CD4-positive, alpha-beta memory T cell (primary cell): ENCODE results near the gene PCP4. TPM values are rescaled to one million over a fixed set of nuclear protein-coding genes. Genes with fewer than 3 reads are reported as not detected.

Experiments
- CTCF ChIA-PET: fragments of 350-600 bp; sonication (Branson Sonifier 250); formaldehyde crosslinking; loops from one replicate; lab custom pipeline; 2021; ENCODE audit warnings: inconsistent platforms; ENCODE audit not compliant: partially characterized antibody; lab: Charles Lee
- POLR2A ChIA-PET: fragments of 350-600 bp; sonication (Branson Sonifier 250); formaldehyde crosslinking; loops from one replicate; lab custom pipeline; 2021; ENCODE audit not compliant: partially characterized antibody; lab: Charles Lee
- DNase-seq, 5 donors: peaks; one replicate each; pipeline versions ENCODE4 v3.0.0 to v3.0.0-alpha.2; 2020 to 2022; ENCODE audit warnings: mixed read lengths in 1 of 5
- H3K27ac ChIP-seq: one replicate; pipeline ENCODE4 v1.7.0; 2013; ENCODE audit warnings: low read depth, low read length
- H3K27me3 ChIP-seq: 2 replicates; pipeline ENCODE4 v1.7.0; 2013; ENCODE audit warnings: mild to moderate bottlenecking, low read length, moderate library complexity; ENCODE audit not compliant: insufficient read depth
- H3K36me3 ChIP-seq: 2 replicates; pipeline ENCODE4 v1.7.0; 2013; ENCODE audit warnings: mild to moderate bottlenecking, low read length, moderate library complexity; ENCODE audit not compliant: insufficient read depth
- H3K4me1 ChIP-seq: 2 replicates; pipeline ENCODE4 v1.7.0; 2013; ENCODE audit warnings: mild to moderate bottlenecking, low read length, moderate library complexity; ENCODE audit not compliant: insufficient read depth
- H3K4me3 ChIP-seq, 2 donors: one replicate each; pipeline ENCODE4 v1.7.0; 2013; ENCODE audit warnings: low read length in 2 of 2, mild to moderate bottlenecking in 1 of 2
- H3K9me3 ChIP-seq, 2 donors: one replicate each; pipeline ENCODE4 v1.7.0; 2013; ENCODE audit warnings: low read length in 2 of 2, control low read depth in 1 of 2; ENCODE audit not compliant: control insufficient read depth in 1 of 2
- H3K27ac Mint-ChIP-seq, 7 donors: one replicate each; pipeline ENCODE4 v1.8.0; 2020 to 2021; ENCODE audit warnings: mixed read lengths in 7 of 7, mild to moderate bottlenecking in 6 of 7, inconsistent platforms in 3 of 7, moderate library complexity in 3 of 7
- H3K27me3 Mint-ChIP-seq, 2 donors: one replicate each; pipeline ENCODE4 v1.8.0; 2020 to 2021; ENCODE audit warnings: mixed read lengths in 2 of 2
- H3K36me3 Mint-ChIP-seq, 2 donors: one replicate each; pipeline ENCODE4 v1.8.0; 2020 to 2021; ENCODE audit warnings: mixed read lengths in 2 of 2, inconsistent platforms in 1 of 2, mild to moderate bottlenecking in 1 of 2
- H3K4me1 Mint-ChIP-seq, 4 donors: one replicate each; pipeline ENCODE4 v1.8.0; 2020 to 2021; ENCODE audit warnings: mixed read lengths in 4 of 4, mild to moderate bottlenecking in 1 of 4
- H3K4me3 Mint-ChIP-seq, 8 donors: one replicate each; pipeline ENCODE4 v1.8.0; 2020 to 2021; ENCODE audit warnings: mixed read lengths in 8 of 8, mild to moderate bottlenecking in 7 of 8, moderate library complexity in 6 of 8, inconsistent platforms in 3 of 8
- H3K9me3 Mint-ChIP-seq, 8 donors: one replicate each; pipeline ENCODE4 v1.8.0; 2020 to 2021; ENCODE audit warnings: mixed read lengths in 8 of 8, mild to moderate bottlenecking in 5 of 8, inconsistent platforms in 3 of 8, moderate library complexity in 1 of 8
- intact Hi-C: fragments of 100-400 bp; cut with micrococcal nuclease; formaldehyde crosslinking; loops from one replicate; pipeline ENCODE4 v1.15.1; 2023
- polyA plus RNA-seq, 2 donors: library from polyadenylated mRNA; unstranded; fragments of 300-500 nt; fragmentation: Illumina TruSeq; gene quantifications; one replicate each; pipeline ENCODE4 v1.2.3, GENCODE V29; 2021
- total RNA-seq, 2 experiments: library from RNA; stranded (reverse); gene quantifications; one replicate each; pipeline ENCODE4 v1.2.3, GENCODE V29; 2021

The PCP4 gene
- total and polyA plus RNA-seq, 4 experiments from 2014 or later: not detected

DNA sequence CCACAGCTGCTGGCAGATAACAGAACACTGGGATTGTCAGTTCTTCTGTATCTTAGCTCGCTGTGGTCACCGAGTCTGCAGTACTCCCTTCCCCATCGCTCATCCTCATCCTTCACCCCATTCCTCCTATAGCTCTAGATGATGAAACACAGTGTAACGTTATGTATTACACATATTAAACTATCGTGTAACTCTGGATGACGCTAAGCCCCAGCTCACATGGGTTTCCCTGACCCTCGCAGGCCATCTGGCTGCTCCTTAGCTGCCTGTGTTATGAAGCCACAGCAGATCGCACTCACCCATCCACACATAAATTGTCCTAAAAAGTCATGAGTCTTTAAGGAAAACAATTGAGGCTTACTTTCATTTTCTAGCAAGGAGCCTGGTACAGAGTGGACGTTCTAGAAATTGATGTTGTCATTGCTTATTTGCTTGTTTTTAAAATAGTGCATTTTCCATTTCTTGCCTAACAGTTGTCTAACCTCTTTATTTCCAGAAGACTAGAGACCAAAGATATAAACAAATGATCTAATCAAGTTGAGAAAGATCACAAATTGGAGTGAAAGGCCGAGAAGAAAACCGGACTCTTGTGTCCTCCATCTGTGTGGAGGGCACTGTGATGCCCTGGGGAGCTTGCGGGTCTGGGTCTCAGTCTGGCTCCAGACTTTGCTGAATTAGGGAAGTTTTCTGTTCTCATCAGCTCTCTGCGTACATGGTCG lies 24.3 kb upstream of the PCP4 start:
- Histone ChIP-seq H3K27ac (no peak overlapping the region), H3K27me3 (no peaks in the 10 kb centered on the region), H3K4me1 (no peaks in the 10 kb centered on the region), H3K36me3 (no peaks in the 10 kb centered on the region), H3K4me3 (no peak overlapping the region), H3K9me3 (no peaks in the 10 kb centered on the region)
- intact Hi-C loops: no loop called here
- ChIA-PET POLR2A (no interaction called here), CTCF (no interaction called here)
- Mint-ChIP-seq H3K4me1 (no peaks in the 10 kb centered on the region), H3K27ac (no peak overlapping the region), H3K27me3 (no peaks in the 10 kb centered on the region), H3K36me3 (no peaks in the 10 kb centered on the region), H3K9me3 (peaks cover 0 to 8% (median 4%) of the 10 kb centered on the region in 8 donors), H3K4me3 (no peak overlapping the region)
- no peak for DNase-seq

DNA sequence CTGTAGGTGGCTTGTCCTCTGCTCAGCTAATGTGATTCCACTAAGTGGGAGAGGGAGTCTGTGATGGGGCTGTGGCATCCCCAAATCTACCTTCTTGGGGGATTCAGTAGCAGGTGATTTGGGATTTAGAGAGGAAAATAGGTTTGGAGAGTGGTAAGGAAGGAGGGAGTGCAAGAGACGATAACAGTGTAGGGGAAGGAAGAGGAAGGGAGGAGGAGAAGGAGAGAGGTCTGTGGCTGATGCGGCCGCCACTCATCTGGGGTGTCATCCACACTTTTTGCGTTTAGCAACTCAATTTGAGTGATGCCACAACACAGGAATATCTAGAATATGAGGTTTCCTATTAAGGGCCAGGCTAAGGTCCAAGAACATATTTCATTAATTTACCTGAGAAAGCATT lies 23.8 kb upstream of the PCP4 start:
- POLR2A ChIA-PET: no interaction called here
- no peaks in the 10 kb centered on the region for H3K4me1 ChIP-seq
- no peak overlapping the region for H3K27ac ChIP-seq
- no peaks in the 10 kb centered on the region for H3K36me3 ChIP-seq
- no peaks in the 10 kb centered on the region for H3K27me3 ChIP-seq
- H3K9me3 ChIP-seq: no peaks in the 10 kb centered on the region
- H3K9me3 Mint-ChIP-seq: peaks cover 0 to 10% (median 4%) of the 10 kb centered on the region in 8 donors
- CTCF ChIA-PET: no interaction called here
- no peaks in the 10 kb centered on the region for H3K36me3 Mint-ChIP-seq
- no peak overlapping the region for H3K4me3 ChIP-seq
- intact Hi-C loops: no loop called here
- H3K4me3 Mint-ChIP-seq: no peak overlapping the region
- no peaks in the 10 kb centered on the region for H3K27me3 Mint-ChIP-seq
- DNase-seq: no peak
- H3K27ac Mint-ChIP-seq: no peak overlapping the region
- no peaks in the 10 kb centered on the region for H3K4me1 Mint-ChIP-seq

DNA sequence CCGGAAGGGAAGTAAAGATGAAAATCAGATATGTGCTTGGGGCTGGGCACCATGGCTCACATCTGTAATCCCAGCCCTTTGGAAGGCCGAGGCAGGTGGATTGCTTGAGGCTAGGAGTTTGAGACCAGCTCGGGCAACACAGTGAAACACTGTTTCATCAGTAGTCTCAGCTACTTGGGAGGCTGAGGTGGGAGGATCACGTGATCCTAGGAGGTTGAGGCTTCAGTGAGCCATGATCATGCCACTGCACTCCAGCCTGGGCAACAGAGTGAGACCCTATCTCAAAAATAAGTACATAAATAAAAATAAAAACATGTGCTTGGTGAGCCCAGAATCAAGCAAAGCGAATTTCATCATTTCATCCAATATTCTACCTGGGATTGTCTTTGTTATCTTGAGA lies 23.3 kb upstream of the PCP4 start:
- H3K27ac Mint-ChIP-seq: no peak overlapping the region
- Histone ChIP-seq H3K27me3 (no peaks in the 10 kb centered on the region), H3K4me3 (no peak overlapping the region), H3K36me3 (no peaks in the 10 kb centered on the region), H3K4me1 (no peaks in the 10 kb centered on the region), H3K9me3 (no peaks in the 10 kb centered on the region), H3K27ac (no peak overlapping the region)
- intact Hi-C loops: no loop called here
- no peak for DNase-seq
- POLR2A ChIA-PET: no interaction called here
- peaks cover 0 to 10% (median 4%) of the 10 kb centered on the region in 8 donors for H3K9me3 Mint-ChIP-seq
- CTCF ChIA-PET: no interaction called here
- H3K27me3 Mint-ChIP-seq: no peaks in the 10 kb centered on the region
- no peak overlapping the region for H3K4me3 Mint-ChIP-seq
- no peaks in the 10 kb centered on the region for H3K4me1 Mint-ChIP-seq
- no peaks in the 10 kb centered on the region for H3K36me3 Mint-ChIP-seq

DNA sequence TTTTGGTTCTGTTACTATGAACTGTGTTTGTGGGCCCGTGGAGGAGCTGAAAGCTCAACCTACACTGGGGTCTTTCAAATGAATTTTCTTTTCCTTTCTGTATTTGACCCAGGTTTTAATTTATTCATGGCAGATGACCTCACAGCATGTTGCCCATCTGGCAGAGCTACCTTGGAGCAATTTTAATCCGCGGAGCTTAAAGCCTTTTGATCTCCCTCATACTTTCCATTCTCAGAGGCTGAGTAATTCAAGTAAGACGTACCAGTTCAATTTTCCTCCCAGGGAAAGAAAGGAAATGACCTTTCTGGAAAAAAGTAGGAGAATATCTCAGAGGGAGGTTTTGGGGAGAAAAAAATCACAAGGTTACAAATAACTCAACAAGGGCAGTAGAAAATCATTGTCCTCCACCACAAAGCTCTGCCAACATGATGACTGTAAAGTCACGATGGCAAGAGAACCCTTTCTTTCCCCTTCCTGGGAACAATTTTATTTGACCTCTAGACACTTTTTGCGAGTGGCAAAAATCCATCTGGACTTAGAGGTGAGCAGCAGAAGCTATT lies 21.6 kb upstream of the PCP4 start:
- Histone ChIP-seq H3K4me3 (no peak overlapping the region), H3K27me3 (no peaks in the 10 kb centered on the region), H3K27ac (no peak overlapping the region), H3K9me3 (no peaks in the 10 kb centered on the region), H3K36me3 (no peaks in the 10 kb centered on the region), H3K4me1 (no peaks in the 10 kb centered on the region)
- no peaks in the 10 kb centered on the region for H3K4me1 Mint-ChIP-seq
- no peaks in the 10 kb centered on the region for H3K36me3 Mint-ChIP-seq
- ChIA-PET CTCF (no interaction called here), POLR2A (no interaction called here)
- intact Hi-C loops: no loop called here
- H3K27ac Mint-ChIP-seq: no peak overlapping the region
- H3K27me3 Mint-ChIP-seq: no peaks in the 10 kb centered on the region
- no peak for DNase-seq
- H3K4me3 Mint-ChIP-seq: no peak overlapping the region
- H3K9me3 Mint-ChIP-seq: peaks cover 0 to 10% (median 3%) of the 10 kb centered on the region in 8 donors

DNA sequence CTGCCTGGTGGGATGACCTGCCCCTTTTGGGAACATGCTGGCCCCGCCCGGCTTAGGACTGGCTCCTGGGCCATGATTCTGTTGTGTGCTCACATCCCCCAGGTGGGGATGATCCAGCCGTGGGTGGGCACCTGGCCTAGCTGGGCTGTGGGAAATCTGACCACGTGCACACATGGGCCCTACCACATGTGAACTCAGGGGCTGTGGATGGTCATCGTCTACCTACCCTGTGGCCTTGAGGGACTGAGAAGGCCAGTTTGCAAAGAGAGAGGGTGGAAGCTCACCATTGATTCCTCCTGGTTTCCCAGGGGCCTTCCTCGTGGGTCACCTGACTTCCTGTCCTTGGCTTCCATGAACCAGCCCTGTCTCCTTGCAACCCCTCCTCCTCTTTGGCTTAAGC lies 19.4 kb upstream of the PCP4 start:
- H3K9me3 ChIP-seq: no peaks in the 10 kb centered on the region
- CTCF ChIA-PET: no interaction called here
- no peaks in the 10 kb centered on the region for H3K4me1 ChIP-seq
- intact Hi-C loops: no loop called here
- no peaks in the 10 kb centered on the region for H3K36me3 ChIP-seq
- no peaks in the 10 kb centered on the region for H3K27me3 ChIP-seq
- H3K27ac ChIP-seq: no peak overlapping the region
- H3K27me3 Mint-ChIP-seq: no peaks in the 10 kb centered on the region
- H3K4me1 Mint-ChIP-seq: no peaks in the 10 kb centered on the region
- H3K4me3 Mint-ChIP-seq: no peak overlapping the region
- POLR2A ChIA-PET: no interaction called here
- no peak overlapping the region for H3K4me3 ChIP-seq
- no peak overlapping the region for H3K27ac Mint-ChIP-seq
- peaks cover 0 to 7% (median 1%) of the 10 kb centered on the region in 8 donors for H3K9me3 Mint-ChIP-seq
- no peak for DNase-seq
- H3K36me3 Mint-ChIP-seq: no peaks in the 10 kb centered on the region

DNA sequence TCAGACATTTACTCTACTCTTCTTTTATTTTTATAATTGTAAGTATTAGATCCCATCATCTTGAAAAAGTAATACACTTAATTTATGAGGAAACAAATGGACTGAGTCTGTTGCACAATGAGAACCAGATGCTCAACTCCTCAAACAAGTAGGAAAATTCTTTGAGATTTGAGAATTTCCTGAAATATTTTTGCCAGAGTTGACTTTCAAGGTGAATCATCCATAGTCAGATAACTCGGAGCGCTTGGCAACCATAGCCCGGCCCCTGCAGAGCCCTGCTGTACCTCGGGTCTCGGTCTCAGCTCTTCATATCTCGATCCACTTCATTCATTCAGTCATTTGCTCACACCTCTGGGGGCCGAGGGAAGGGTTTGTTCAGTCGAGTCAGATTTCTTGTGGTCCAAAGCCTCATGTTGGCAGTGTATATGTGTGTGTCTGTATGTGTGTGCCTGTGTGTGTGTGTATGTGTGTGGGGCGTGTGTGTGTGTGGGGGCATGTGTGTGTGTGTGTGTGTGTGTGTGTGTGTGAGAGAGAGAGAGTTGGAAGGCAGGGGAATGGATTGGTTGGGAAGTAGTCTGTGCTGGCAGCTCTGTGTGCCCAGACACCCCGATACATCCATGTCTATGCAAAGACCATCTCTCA lies 18.1 kb upstream of the PCP4 start:
- Histone ChIP-seq H3K4me1 (no peaks in the 10 kb centered on the region), H3K9me3 (no peaks in the 10 kb centered on the region), H3K4me3 (no peak overlapping the region), H3K36me3 (no peaks in the 10 kb centered on the region), H3K27ac (no peak overlapping the region), H3K27me3 (no peaks in the 10 kb centered on the region)
- intact Hi-C loops: no loop called here
- ChIA-PET POLR2A (no interaction called here), CTCF (no interaction called here)
- no peak for DNase-seq
- no peak overlapping the region for H3K4me3 Mint-ChIP-seq
- H3K4me1 Mint-ChIP-seq: no peaks in the 10 kb centered on the region
- H3K27ac Mint-ChIP-seq: no peak overlapping the region
- H3K27me3 Mint-ChIP-seq: no peaks in the 10 kb centered on the region
- H3K9me3 Mint-ChIP-seq: peaks cover 0 to 6% (median 0%) of the 10 kb centered on the region in 8 donors
- H3K36me3 Mint-ChIP-seq: no peaks in the 10 kb centered on the region

DNA sequence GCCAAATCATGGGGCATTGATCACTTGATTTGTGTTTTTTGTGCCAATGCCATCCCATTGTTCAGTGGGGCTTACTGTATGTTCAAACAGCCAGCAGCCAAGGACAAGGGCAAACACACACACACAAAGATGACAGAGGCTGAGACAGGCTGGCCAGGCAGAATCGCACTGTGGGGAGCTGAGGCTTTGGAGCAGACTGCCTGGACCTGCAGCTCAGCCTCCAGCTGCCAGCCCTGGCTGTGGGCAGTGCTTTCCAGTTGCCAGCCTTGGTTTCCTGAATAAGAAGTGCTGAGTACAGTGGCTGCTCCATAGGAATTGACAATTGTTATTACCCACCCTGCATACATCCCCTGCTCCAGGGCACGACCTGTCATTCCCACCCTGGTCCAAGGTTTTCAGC lies 16.9 kb upstream of the PCP4 start:
- Mint-ChIP-seq H3K9me3 (peaks cover 0 to 6% (median 0%) of the 10 kb centered on the region in 8 donors), H3K27ac (no peak overlapping the region)

More for the DNA sequence above, 16.9 kb upstream of the PCP4 start:
- Histone ChIP-seq H3K9me3 (no peaks in the 10 kb centered on the region), H3K27ac (no peak overlapping the region), H3K4me1 (no peaks in the 10 kb centered on the region), H3K36me3 (no peaks in the 10 kb centered on the region), H3K4me3 (no peak overlapping the region), H3K27me3 (no peaks in the 10 kb centered on the region)
- H3K36me3 Mint-ChIP-seq: no peaks in the 10 kb centered on the region
- no peak overlapping the region for H3K4me3 Mint-ChIP-seq
- no peaks in the 10 kb centered on the region for H3K27me3 Mint-ChIP-seq
- ChIA-PET CTCF (no interaction called here), POLR2A (no interaction called here)
- H3K4me1 Mint-ChIP-seq: no peaks in the 10 kb centered on the region
- intact Hi-C loops: no loop called here
- no peak for DNase-seq
